GM23338 (cell line): Measurements from ENCODE around the gene WDR74. TPM values are rescaled to one million over a fixed set of nuclear protein-coding genes. Genes with fewer than 3 reads are reported as not detected.

Source experiments
- ATAC-seq: fragments of 200-7000 bp; cut with Tn5 transposase; 3 replicates; pipeline ENCODE4 v1.9.1; 2020
- DNase-seq: peaks from one replicate; pipeline ENCODE4 v3.0.0-alpha.2; 2015; ENCODE audit warnings: low spot score
- H2AFZ ChIP-seq: fragments of 200-600 bp; sonication (generic); 2 replicates; pipeline ENCODE4 v1.8.0; 2016; ENCODE audit warnings: antibody characterized with exemption, mild to moderate bottlenecking, moderate library complexity
- H3F3A ChIP-seq: fragments of 200-600 bp; sonication (generic); replicated peaks from 2 replicates; pipeline ENCODE4 v1.8.0; 2017; ENCODE audit warnings: antibody characterized with exemption, mixed run types, low read depth
- H3K27ac ChIP-seq: fragments of 200-600 bp; sonication (generic); 2 replicates; pipeline ENCODE4 v1.6.1; 2016; ENCODE audit warnings: low read depth
- H3K27me3 ChIP-seq: fragments of 200-600 bp; sonication (generic); 2 replicates; pipeline ENCODE4 v1.8.0; 2016; ENCODE audit warnings: mild to moderate bottlenecking, mixed run types, moderate library complexity; ENCODE audit not compliant: insufficient read depth
- H3K36me3 ChIP-seq: fragments of 200-600 bp; sonication (generic); 2 replicates; pipeline ENCODE4 v1.8.0; 2016; ENCODE audit warnings: mild to moderate bottlenecking; ENCODE audit not compliant: insufficient read depth
- H3K4me1 ChIP-seq: fragments of 200-600 bp; sonication (generic); 2 replicates; pipeline ENCODE4 v1.8.0; 2016; ENCODE audit warnings: mild to moderate bottlenecking, moderate library complexity; ENCODE audit not compliant: insufficient read depth
- H3K4me2 ChIP-seq: fragments of 200-600 bp; sonication (generic); 2 replicates; pipeline ENCODE4 v1.7.1; 2017; ENCODE audit warnings: mixed run types
- H3K4me3 ChIP-seq: fragments of 200-600 bp; sonication (generic); 2 replicates; pipeline ENCODE4 v1.6.1; 2016; ENCODE audit warnings: mixed run types
- H3K79me2 ChIP-seq: fragments of 200-600 bp; sonication (generic); replicated peaks from 2 replicates; pipeline ENCODE4 v1.8.0; 2017; ENCODE audit warnings: mild to moderate bottlenecking; ENCODE audit not compliant: insufficient read depth
- H3K9me2 ChIP-seq: fragments of 200-600 bp; sonication (generic); 2 replicates; pipeline ENCODE4 v1.8.0; 2017; ENCODE audit not compliant: insufficient read depth
- H4K20me1 ChIP-seq: fragments of 200-600 bp; sonication (generic); replicated peaks from 2 replicates; pipeline ENCODE4 v1.8.0; 2017; ENCODE audit warnings: mild to moderate bottlenecking; ENCODE audit not compliant: insufficient read depth
- H3K27ac Mint-ChIP-seq: 2 replicates; pipeline ENCODE4 v1.8.0; 2020; ENCODE audit warnings: inconsistent platforms, mild to moderate bottlenecking, moderate library complexity, mixed read lengths
- H3K27me3 Mint-ChIP-seq: 3 replicates; pipeline ENCODE4 v1.8.0; 2022; ENCODE audit warnings: low read depth, mild to moderate bottlenecking, moderate library complexity, mixed read lengths, inconsistent platforms; ENCODE audit not compliant: insufficient read depth, poor library complexity
- H3K36me3 Mint-ChIP-seq: 3 replicates; pipeline ENCODE4 v1.8.0; 2021; ENCODE audit warnings: low read depth, mild to moderate bottlenecking, inconsistent platforms, moderate library complexity, mixed read lengths
- H3K4me1 Mint-ChIP-seq: 3 replicates; pipeline ENCODE4 v1.8.0; 2020; ENCODE audit warnings: mild to moderate bottlenecking, inconsistent platforms, mixed read lengths
- H3K4me3 Mint-ChIP-seq: 3 replicates; pipeline ENCODE4 v1.8.0; 2021; ENCODE audit warnings: moderate library complexity, mild to moderate bottlenecking, inconsistent platforms, mixed read lengths
- H3K9me3 Mint-ChIP-seq: 3 replicates; pipeline ENCODE4 v1.8.0; 2020; ENCODE audit warnings: moderate library complexity, mild to moderate bottlenecking, inconsistent platforms, mixed read lengths
- CREB1 ChIP-seq: fragments of 250-450 bp; sonication (Bioruptor Pico); IDR thresholded peaks from 2 replicates; pipeline ENCODE4 v1.5.0; 2020; ENCODE audit warnings: low read depth, mild to moderate bottlenecking, moderate library complexity
- EZH2 ChIP-seq: fragments of 200-600 bp; sonication (generic); IDR thresholded peaks from one replicate; pipeline ENCODE4 v1.8.0; 2017; ENCODE audit warnings: antibody characterized with exemption, mild to moderate bottlenecking, low read depth; ENCODE audit not compliant: unreplicated experiment
- EZH2phosphoT487 ChIP-seq: fragments of 200-600 bp; sonication (generic); IDR thresholded peaks from one replicate; pipeline ENCODE4 v1.8.1; 2018; ENCODE audit warnings: antibody characterized with exemption; ENCODE audit not compliant: unreplicated experiment
- JUNB ChIP-seq: IDR thresholded peaks from one replicate; pipeline ENCODE4 v1.6.1; 2016; ENCODE audit warnings: antibody characterized with exemption; ENCODE audit not compliant: unreplicated experiment
- NANOG ChIP-seq: IDR thresholded peaks from 2 replicates; pipeline ENCODE4 v1.6.1; 2016; ENCODE audit warnings: antibody characterized with exemption, borderline replicate concordance
- STAT1 ChIP-seq: IDR thresholded peaks from one replicate; pipeline ENCODE4 v1.6.1; 2016; ENCODE audit warnings: antibody characterized with exemption; ENCODE audit not compliant: unreplicated experiment
- ZNF114 ChIP-seq: fragments of 250-450 bp; sonication (Bioruptor Pico); IDR thresholded peaks from 2 replicates; pipeline ENCODE4 v1.5.0; 2020; ENCODE audit warnings: mild to moderate bottlenecking, moderate library complexity
- ZNF331 ChIP-seq: fragments of 250-450 bp; sonication (Bioruptor Pico); IDR thresholded peaks from 2 replicates; pipeline ENCODE4 v1.5.0; 2020; ENCODE audit warnings: low read depth, mild to moderate bottlenecking, moderate library complexity
- polyA plus RNA-seq: library from polyadenylated mRNA; unstranded; fragments of >200 nt; fragmentation: Nextera tagmentation; extraction: Ambion mirVana; gene quantifications from 2 replicates; pipeline ENCODE4 v1.2.1, GENCODE V29; 2016
- total RNA-seq: library from RNA; depleted of rRNA; stranded (reverse); fragments of >200 nt; shearing (Covaris generic); gene quantifications from 2 replicates; pipeline ENCODE4 v1.2.3, GENCODE V29; 2014
- TF ChIP-seq, protein P1 (sequence below): IDR thresholded peaks from 2 replicates; pipeline ENCODE4 v1.6.1; 2016; ENCODE audit warnings: antibody characterized with exemption
- TF ChIP-seq, protein P2 (sequence below): IDR thresholded peaks from one replicate; pipeline ENCODE4 v1.6.1; 2018; ENCODE audit warnings: antibody characterized with exemption; ENCODE audit not compliant: unreplicated experiment
- TF ChIP-seq, protein P3 (sequence below): fragments of 250-450 bp; sonication (Bioruptor Pico); IDR thresholded peaks from 2 replicates; pipeline ENCODE4 v1.5.0; 2020; ENCODE audit warnings: mild to moderate bottlenecking, moderate library complexity

WDR74 gene
- total and polyA plus RNA-seq, 2 experiments from 2014 or later, result 94.4 to 136 TPM

DNA sequence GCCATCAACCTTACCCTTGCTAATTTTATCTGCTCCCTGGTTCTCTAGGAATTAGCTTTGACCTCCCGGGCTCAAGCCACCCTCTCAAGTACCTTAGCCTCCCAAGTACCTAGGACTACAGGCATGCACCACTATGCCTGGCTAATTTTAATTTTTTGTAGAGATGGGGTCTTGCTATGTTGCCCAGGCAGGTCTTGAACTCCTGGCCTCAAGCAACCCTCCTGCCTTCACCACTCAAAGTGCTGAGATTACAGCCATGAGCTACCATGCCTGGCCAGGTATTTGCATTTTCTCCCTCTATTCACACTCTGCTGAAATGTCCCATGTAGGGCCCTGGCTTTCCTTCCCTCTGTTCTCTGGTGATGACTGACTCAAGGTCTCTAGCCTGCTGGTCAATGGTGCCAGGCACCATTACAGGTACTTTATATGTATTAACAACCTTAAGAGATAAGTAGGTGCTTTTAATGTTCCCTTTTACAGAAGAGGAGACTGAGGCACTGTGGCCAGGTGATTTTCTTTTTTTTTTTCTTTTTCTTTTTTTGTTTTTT lies 8.5 kb upstream of the WDR74 start (continued):
- TF ChIP-seq CREB1 (CRISPR knock-in tag), result no peak
- TF ChIP-seq EZH2phosphoT487, result no peak
- no peak for TF ChIP-seq ZNF331 (CRISPR knock-in tag)
- TF ChIP-seq STAT1, result no peak
- TF ChIP-seq, protein P1, sequence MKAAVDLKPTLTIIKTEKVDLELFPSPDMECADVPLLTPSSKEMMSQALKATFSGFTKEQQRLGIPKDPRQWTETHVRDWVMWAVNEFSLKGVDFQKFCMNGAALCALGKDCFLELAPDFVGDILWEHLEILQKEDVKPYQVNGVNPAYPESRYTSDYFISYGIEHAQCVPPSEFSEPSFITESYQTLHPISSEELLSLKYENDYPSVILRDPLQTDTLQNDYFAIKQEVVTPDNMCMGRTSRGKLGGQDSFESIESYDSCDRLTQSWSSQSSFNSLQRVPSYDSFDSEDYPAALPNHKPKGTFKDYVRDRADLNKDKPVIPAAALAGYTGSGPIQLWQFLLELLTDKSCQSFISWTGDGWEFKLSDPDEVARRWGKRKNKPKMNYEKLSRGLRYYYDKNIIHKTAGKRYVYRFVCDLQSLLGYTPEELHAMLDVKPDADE, result no peak
- no peak for TF ChIP-seq ZNF114 (CRISPR knock-in tag)
- TF ChIP-seq JUNB, result no peak

- Histone ChIP-seq H4K20me1 (no peaks in the 10 kb centered on the region), H3K9me2 (no peaks in the 10 kb centered on the region), H3K27ac (no peak overlapping the region), H3F3A (peaks cover 27% of the 10 kb centered on the region), H3K79me2 (no peaks in the 10 kb centered on the region), H3K27me3 (no peaks in the 10 kb centered on the region), H2AFZ (no peak overlapping the region), H3K36me3 (no peaks in the 10 kb centered on the region; the same call in 1 of the 2 replicates), H3K4me2 (no peak overlapping the region), H3K4me1 (peaks cover 6% of the 10 kb centered on the region), H3K4me3 (no peak overlapping the region)
- Mint-ChIP-seq H3K4me1 (peaks cover 8% of the 10 kb centered on the region), H3K4me3 (no peak overlapping the region), H3K9me3 (peaks cover 19% of the 10 kb centered on the region), H3K27ac (no peak overlapping the region), H3K36me3 (peaks cover 15% of the 10 kb centered on the region), H3K27me3 (peaks cover 23% of the 10 kb centered on the region)
- no peak for DNase-seq
- ATAC-seq, result no peak
- TF ChIP-seq EZH2, result no peak
- TF ChIP-seq, protein P1, result no peak
- TF ChIP-seq ZNF331 (CRISPR knock-in tag), result no peak
- no peak for TF ChIP-seq NANOG
- TF ChIP-seq, protein P2, sequence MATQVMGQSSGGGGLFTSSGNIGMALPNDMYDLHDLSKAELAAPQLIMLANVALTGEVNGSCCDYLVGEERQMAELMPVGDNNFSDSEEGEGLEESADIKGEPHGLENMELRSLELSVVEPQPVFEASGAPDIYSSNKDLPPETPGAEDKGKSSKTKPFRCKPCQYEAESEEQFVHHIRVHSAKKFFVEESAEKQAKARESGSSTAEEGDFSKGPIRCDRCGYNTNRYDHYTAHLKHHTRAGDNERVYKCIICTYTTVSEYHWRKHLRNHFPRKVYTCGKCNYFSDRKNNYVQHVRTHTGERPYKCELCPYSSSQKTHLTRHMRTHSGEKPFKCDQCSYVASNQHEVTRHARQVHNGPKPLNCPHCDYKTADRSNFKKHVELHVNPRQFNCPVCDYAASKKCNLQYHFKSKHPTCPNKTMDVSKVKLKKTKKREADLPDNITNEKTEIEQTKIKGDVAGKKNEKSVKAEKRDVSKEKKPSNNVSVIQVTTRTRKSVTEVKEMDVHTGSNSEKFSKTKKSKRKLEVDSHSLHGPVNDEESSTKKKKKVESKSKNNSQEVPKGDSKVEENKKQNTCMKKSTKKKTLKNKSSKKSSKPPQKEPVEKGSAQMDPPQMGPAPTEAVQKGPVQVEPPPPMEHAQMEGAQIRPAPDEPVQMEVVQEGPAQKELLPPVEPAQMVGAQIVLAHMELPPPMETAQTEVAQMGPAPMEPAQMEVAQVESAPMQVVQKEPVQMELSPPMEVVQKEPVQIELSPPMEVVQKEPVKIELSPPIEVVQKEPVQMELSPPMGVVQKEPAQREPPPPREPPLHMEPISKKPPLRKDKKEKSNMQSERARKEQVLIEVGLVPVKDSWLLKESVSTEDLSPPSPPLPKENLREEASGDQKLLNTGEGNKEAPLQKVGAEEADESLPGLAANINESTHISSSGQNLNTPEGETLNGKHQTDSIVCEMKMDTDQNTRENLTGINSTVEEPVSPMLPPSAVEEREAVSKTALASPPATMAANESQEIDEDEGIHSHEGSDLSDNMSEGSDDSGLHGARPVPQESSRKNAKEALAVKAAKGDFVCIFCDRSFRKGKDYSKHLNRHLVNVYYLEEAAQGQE, result no peak
- TF ChIP-seq, protein P3, sequence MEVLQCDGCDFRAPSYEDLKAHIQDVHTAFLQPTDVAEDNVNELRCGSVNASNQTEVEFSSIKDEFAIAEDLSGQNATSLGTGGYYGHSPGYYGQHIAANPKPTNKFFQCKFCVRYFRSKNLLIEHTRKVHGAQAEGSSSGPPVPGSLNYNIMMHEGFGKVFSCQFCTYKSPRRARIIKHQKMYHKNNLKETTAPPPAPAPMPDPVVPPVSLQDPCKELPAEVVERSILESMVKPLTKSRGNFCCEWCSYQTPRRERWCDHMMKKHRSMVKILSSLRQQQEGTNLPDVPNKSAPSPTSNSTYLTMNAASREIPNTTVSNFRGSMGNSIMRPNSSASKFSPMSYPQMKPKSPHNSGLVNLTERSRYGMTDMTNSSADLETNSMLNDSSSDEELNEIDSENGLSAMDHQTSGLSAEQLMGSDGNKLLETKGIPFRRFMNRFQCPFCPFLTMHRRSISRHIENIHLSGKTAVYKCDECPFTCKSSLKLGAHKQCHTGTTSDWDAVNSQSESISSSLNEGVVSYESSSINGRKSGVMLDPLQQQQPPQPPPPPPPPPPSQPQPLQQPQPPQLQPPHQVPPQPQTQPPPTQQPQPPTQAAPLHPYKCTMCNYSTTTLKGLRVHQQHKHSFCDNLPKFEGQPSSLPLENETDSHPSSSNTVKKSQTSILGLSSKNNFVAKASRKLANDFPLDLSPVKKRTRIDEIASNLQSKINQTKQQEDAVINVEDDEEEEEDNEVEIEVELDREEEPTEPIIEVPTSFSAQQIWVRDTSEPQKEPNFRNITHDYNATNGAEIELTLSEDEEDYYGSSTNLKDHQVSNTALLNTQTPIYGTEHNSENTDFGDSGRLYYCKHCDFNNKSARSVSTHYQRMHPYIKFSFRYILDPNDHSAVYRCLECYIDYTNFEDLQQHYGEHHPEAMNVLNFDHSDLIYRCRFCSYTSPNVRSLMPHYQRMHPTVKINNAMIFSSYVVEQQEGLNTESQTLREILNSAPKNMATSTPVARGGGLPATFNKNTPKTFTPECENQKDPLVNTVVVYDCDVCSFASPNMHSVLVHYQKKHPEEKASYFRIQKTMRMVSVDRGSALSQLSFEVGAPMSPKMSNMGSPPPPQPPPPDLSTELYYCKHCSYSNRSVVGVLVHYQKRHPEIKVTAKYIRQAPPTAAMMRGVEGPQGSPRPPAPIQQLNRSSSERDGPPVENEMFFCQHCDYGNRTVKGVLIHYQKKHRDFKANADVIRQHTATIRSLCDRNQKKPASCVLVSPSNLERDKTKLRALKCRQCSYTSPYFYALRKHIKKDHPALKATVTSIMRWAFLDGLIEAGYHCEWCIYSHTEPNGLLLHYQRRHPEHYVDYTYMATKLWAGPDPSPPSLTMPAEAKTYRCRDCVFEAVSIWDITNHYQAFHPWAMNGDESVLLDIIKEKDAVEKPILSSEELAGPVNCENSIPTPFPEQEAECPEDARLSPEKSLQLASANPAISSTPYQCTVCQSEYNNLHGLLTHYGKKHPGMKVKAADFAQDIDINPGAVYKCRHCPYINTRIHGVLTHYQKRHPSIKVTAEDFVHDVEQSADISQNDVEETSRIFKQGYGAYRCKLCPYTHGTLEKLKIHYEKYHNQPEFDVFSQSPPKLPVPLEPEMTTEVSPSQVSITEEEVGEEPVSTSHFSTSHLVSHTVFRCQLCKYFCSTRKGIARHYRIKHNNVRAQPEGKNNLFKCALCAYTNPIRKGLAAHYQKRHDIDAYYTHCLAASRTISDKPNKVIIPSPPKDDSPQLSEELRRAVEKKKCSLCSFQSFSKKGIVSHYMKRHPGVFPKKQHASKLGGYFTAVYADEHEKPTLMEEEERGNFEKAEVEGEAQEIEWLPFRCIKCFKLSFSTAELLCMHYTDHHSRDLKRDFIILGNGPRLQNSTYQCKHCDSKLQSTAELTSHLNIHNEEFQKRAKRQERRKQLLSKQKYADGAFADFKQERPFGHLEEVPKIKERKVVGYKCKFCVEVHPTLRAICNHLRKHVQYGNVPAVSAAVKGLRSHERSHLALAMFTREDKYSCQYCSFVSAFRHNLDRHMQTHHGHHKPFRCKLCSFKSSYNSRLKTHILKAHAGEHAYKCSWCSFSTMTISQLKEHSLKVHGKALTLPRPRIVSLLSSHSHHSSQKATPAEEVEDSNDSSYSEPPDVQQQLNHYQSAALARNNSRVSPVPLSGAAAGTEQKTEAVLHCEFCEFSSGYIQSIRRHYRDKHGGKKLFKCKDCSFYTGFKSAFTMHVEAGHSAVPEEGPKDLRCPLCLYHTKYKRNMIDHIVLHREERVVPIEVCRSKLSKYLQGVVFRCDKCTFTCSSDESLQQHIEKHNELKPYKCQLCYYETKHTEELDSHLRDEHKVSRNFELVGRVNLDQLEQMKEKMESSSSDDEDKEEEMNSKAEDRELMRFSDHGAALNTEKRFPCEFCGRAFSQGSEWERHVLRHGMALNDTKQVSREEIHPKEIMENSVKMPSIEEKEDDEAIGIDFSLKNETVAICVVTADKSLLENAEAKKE, result no peak
- no peak for TF ChIP-seq EZH2phosphoT487
- no peak for TF ChIP-seq STAT1
- no peak for TF ChIP-seq JUNB
Observed at GRCh38 chr11:62846177-62846576, 6.8 kb upstream of the WDR74 start.
